OCI-LY3 (cell line): ENCODE measurements around the gene BIRC5.

ENCODE experiments used
- H2AFZ ChIP-seq: fragments of 200-600, 300-600 bp; shearing (Covaris generic); 2 replicates; pipeline ENCODE4 v1.6.0; 2014; ENCODE audit warnings: antibody characterized with exemption, low read depth, low read length
- H3K27ac ChIP-seq: fragments of 200-600, 300-600 bp; sonication (generic); 2 replicates; pipeline ENCODE4 v1.5.1; 2014; ENCODE audit warnings: mild to moderate bottlenecking, low read length, moderate library complexity, mixed read lengths
- H3K27me3 ChIP-seq: fragments of 200-600, 300-600 bp; sonication (generic); 2 replicates; pipeline ENCODE4 v1.6.1; 2014; ENCODE audit warnings: low read depth, low read length, mixed read lengths
- H3K36me3 ChIP-seq: fragments of 200-600, 300-600 bp; sonication (generic); replicated peaks from 2 replicates; pipeline ENCODE3; 2014; ENCODE audit warnings: low read depth, low read length, mixed read lengths
- H3K4me1 ChIP-seq: fragments of 300-600, 200-600 bp; sonication (generic); 2 replicates; pipeline ENCODE4 v1.6.1; 2014; ENCODE audit warnings: low read length, mixed read lengths
- H3K4me2 ChIP-seq: fragments of 200-600, 300-600 bp; sonication (generic); 2 replicates; pipeline ENCODE4 v1.6.1; 2014; ENCODE audit warnings: low read length, mixed read lengths
- H3K4me3 ChIP-seq: fragments of 300-600, 200-600 bp; sonication (generic); 2 replicates; pipeline ENCODE4 v1.5.1; 2014; ENCODE audit warnings: antibody characterized with exemption, mild to moderate bottlenecking, low read length, moderate library complexity
- H3K79me2 ChIP-seq: fragments of 300-600, 200-600 bp; shearing (Covaris generic); 2 replicates; pipeline ENCODE4 v1.6.1; 2014; ENCODE audit warnings: mild to moderate bottlenecking, low read length, mixed read lengths
- H3K9ac ChIP-seq: fragments of 300-600, 200-600 bp; shearing (Covaris generic); 2 replicates; pipeline ENCODE4 v1.6.0; 2014; ENCODE audit warnings: mild to moderate bottlenecking, low read length, moderate library complexity
- H3K9me3 ChIP-seq: fragments of 200-600, 300-600 bp; shearing (Covaris generic); 2 replicates; pipeline ENCODE4 v1.6.1; 2014; ENCODE audit warnings: low read length, mixed read lengths; ENCODE audit not compliant: insufficient read depth
- H4K20me1 ChIP-seq: fragments of 200-600, 300-600 bp; sonication (generic); 2 replicates; pipeline ENCODE4 v1.6.1; 2016; ENCODE audit warnings: low read length, mixed read lengths; ENCODE audit not compliant: insufficient read depth
- CTCF ChIP-seq: fragments of 200-600, 300-600 bp; sonication (generic); IDR thresholded peaks from 2 replicates; pipeline ENCODE4 v1.5.1; 2014; ENCODE audit warnings: antibody characterized with exemption, low read length, low read depth
- EZH2phosphoT487 ChIP-seq: fragments of 200-600 bp; shearing (Covaris generic); IDR thresholded peaks from 2 replicates; pipeline ENCODE4 v1.6.1; 2018; ENCODE audit warnings: antibody characterized with exemption, mixed run types, low read depth

Gene BIRC5

GRCh38 chr17:78240839-78241238 lies 26.8 kb downstream of the BIRC5 start:
- no peaks in the 10 kb centered on the region for H3K79me2 ChIP-seq
- TF ChIP-seq EZH2phosphoT487 (no peak), CTCF (no peak)
- H3K4me3 ChIP-seq: no peak overlapping the region
- no peak overlapping the region for H3K4me2 ChIP-seq
- H3K9me3 ChIP-seq: no peaks in the 10 kb centered on the region
- H2AFZ ChIP-seq: no peak overlapping the region
- no peak overlapping the region for H3K27ac ChIP-seq
- no peaks in the 10 kb centered on the region for H3K27me3 ChIP-seq
- H3K36me3 ChIP-seq: no peaks in the 10 kb centered on the region
- H3K9ac ChIP-seq: no peak overlapping the region
- peaks cover 17% of the 10 kb centered on the region for H3K4me1 ChIP-seq
- H4K20me1 ChIP-seq: no peaks in the 10 kb centered on the region

DNA sequence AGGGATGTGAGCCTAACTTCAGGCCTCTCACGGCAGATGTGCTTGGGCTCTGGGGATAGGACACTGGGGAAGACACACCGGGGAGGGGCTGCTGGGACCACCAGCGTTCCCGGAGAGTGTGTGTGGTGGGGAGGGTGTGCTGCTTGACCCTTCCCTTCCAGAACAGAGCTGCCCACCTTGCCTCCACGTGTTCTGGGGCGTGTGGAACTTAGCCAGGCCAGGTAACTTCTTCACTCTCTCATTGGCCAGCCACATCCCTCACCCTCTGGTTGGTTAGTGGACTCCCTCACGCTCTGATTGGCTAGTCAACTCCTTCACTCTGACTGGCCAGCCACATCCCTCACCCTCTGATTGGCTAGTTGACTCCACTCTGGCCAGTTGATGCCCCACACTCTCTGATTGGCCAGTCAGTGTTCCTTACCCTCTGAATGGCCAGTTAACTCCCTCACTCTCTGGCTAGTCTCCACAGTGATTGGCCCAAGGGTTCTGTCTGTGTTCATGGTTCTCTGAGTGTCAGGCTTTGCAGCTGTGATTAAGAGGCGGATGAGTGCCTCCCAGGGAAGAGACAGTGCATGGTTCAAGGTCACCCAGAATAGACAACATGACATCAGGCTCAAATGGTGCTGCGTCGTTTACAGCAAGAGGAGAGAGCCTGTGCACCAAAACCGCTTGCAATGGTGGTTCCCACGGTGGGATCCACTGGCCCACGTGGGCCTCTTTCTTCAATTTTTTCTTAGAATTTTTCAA lies 27.4 kb downstream of the BIRC5 start:
- H3K4me2 ChIP-seq: no peak overlapping the region

GRCh38 chr17:78242024-78242742 lies 28.1 kb downstream of the BIRC5 start:
- Histone ChIP-seq H3K27me3 (no peaks in the 10 kb centered on the region), H3K79me2 (no peaks in the 10 kb centered on the region), H4K20me1 (no peaks in the 10 kb centered on the region), H3K27ac (no peak overlapping the region), H3K4me3 (no peak overlapping the region), H2AFZ (0 out of 2 replicates have a peak overlapping the region, but pooled peaks have one; percentile 45), H3K9me3 (no peaks in the 10 kb centered on the region), H3K4me2 (no peak overlapping the region), H3K4me1 (peaks cover 16% of the 10 kb centered on the region), H3K36me3 (no peaks in the 10 kb centered on the region), H3K9ac (no peak overlapping the region)
- no peak for TF ChIP-seq EZH2phosphoT487
- TF ChIP-seq CTCF: no peak

More for the DNA sequence above, 27.4 kb downstream of the BIRC5 start:
- Histone ChIP-seq H3K27me3 (no peaks in the 10 kb centered on the region), H3K4me3 (no peak overlapping the region), H3K9me3 (no peaks in the 10 kb centered on the region), H3K9ac (no peak overlapping the region), H3K27ac (no peak overlapping the region), H3K4me1 (peaks cover 16% of the 10 kb centered on the region), H4K20me1 (no peaks in the 10 kb centered on the region), H2AFZ (no peak overlapping the region), H3K79me2 (no peaks in the 10 kb centered on the region), H3K36me3 (no peaks in the 10 kb centered on the region)
- no peak for TF ChIP-seq CTCF
- TF ChIP-seq EZH2phosphoT487: no peak

GRCh38 chr17:78247304-78247703 lies 33.3 kb downstream of the BIRC5 start:
- H3K36me3 ChIP-seq: no peaks in the 10 kb centered on the region
- no peak overlapping the region for H2AFZ ChIP-seq
- no peak overlapping the region for H3K27ac ChIP-seq
- no peaks in the 10 kb centered on the region for H3K9me3 ChIP-seq
- H4K20me1 ChIP-seq: no peaks in the 10 kb centered on the region
- no peak overlapping the region for H3K9ac ChIP-seq
- peaks cover 18% of the 10 kb centered on the region for H3K4me1 ChIP-seq
- no peak overlapping the region for H3K4me3 ChIP-seq
- no peak for TF ChIP-seq EZH2phosphoT487
- no peak for TF ChIP-seq CTCF
- no peaks in the 10 kb centered on the region for H3K79me2 ChIP-seq
- peaks cover 17% of the 10 kb centered on the region for H3K27me3 ChIP-seq
- H3K4me2 ChIP-seq: no peak overlapping the region
